Type B pancreatic cell (in vitro differentiated cells): ENCODE results near the gene WDR27. TPM values are rescaled to one million over a fixed set of nuclear protein-coding genes. Genes with fewer than 3 reads are reported as not detected.

Experiments used
- DNase-seq: peaks from one replicate; pipeline ENCODE4 v3.0.0; 2021; ENCODE audit warnings: mixed read lengths; ENCODE audit not compliant: unreplicated experiment; ENCODE audit errors: extremely low spot score
- H3K27ac Mint-ChIP-seq: 2 replicates; pipeline ENCODE4 v1.8.0; 2021; ENCODE audit warnings: mild to moderate bottlenecking, mixed read lengths
- H3K27me3 Mint-ChIP-seq: 2 replicates; pipeline ENCODE4 v1.8.0; 2021; ENCODE audit warnings: mixed read lengths
- H3K36me3 Mint-ChIP-seq: 2 replicates; pipeline ENCODE4 v1.8.0; 2021; ENCODE audit warnings: mixed read lengths
- H3K4me1 Mint-ChIP-seq: one replicate; pipeline ENCODE4 v1.8.0; 2021; ENCODE audit warnings: mixed read lengths; ENCODE audit not compliant: unreplicated experiment
- H3K4me3 Mint-ChIP-seq: 2 replicates; pipeline ENCODE4 v1.8.0; 2021; ENCODE audit warnings: mild to moderate bottlenecking, mixed read lengths
- H3K9me3 Mint-ChIP-seq: 2 replicates; pipeline ENCODE4 v1.8.0; 2021; ENCODE audit warnings: mixed read lengths
- CTCF ChIP-seq: fragments of 200-600 bp; sonication (generic); conservative IDR thresholded peaks from 2 replicates; pipeline ENCODE4 v1.5.0; 2021; ENCODE audit warnings: antibody characterized with exemption, mild to moderate bottlenecking
- total RNA-seq: library from RNA; stranded (reverse); gene quantifications from 2 replicates; pipeline ENCODE4 v1.2.1, GENCODE V29; 2021; ENCODE audit warnings: low replicate concordance

Gene WDR27
- total RNA-seq, 1 donor from 2014 or later = 112 TPM

- Mint-ChIP-seq H3K27ac (no peak overlapping the region), H3K4me1 (no peaks in the 10 kb centered on the region), H3K4me3 (no peak overlapping the region)
Observed at GRCh38 chr6:169557887-169558286, 143.9 kb downstream of the WDR27 start.

GRCh38 chr6:169556758-169557548, 144.9 kb downstream of the WDR27 start:
- H3K27ac Mint-ChIP-seq = no peak overlapping the region
- no peak for DNase-seq

More at GRCh38 chr6:169557887-169558286, 143.9 kb downstream of the WDR27 start:
- H3K9me3 Mint-ChIP-seq = no peaks in the 10 kb centered on the region
- no peaks in the 10 kb centered on the region for H3K27me3 Mint-ChIP-seq
- TF ChIP-seq CTCF = no peak
- H3K36me3 Mint-ChIP-seq = peaks cover 15% of the 10 kb centered on the region
- no peak for DNase-seq

GRCh38 chr6:169555971-169556617, 145.7 kb downstream of the WDR27 start:
- no peaks in the 10 kb centered on the region for H3K9me3 Mint-ChIP-seq
- H3K27ac Mint-ChIP-seq = no peak overlapping the region
- peaks cover 19% of the 10 kb centered on the region for H3K36me3 Mint-ChIP-seq
- H3K27me3 Mint-ChIP-seq = no peaks in the 10 kb centered on the region
- no peak for TF ChIP-seq CTCF
- DNase-seq = no peak
- H3K4me1 Mint-ChIP-seq = peaks cover 5% of the 10 kb centered on the region
- no peak overlapping the region for H3K4me3 Mint-ChIP-seq

More at GRCh38 chr6:169556758-169557548, 144.9 kb downstream of the WDR27 start:
- H3K27me3 Mint-ChIP-seq = no peaks in the 10 kb centered on the region
- peaks cover 19% of the 10 kb centered on the region for H3K36me3 Mint-ChIP-seq
- H3K9me3 Mint-ChIP-seq = no peaks in the 10 kb centered on the region
- no peak overlapping the region for H3K4me3 Mint-ChIP-seq
- no peak for TF ChIP-seq CTCF
- H3K4me1 Mint-ChIP-seq = peaks cover 4% of the 10 kb centered on the region

- Mint-ChIP-seq H3K4me1 (no peaks in the 10 kb centered on the region), H3K27ac (no peak overlapping the region), H3K4me3 (no peak overlapping the region), H3K9me3 (no peaks in the 10 kb centered on the region), H3K27me3 (no peaks in the 10 kb centered on the region), H3K36me3 (no peaks in the 10 kb centered on the region)
- no peak for TF ChIP-seq CTCF
- no peak for DNase-seq
Observed at GRCh38 chr6:169545982-169546381, 155.8 kb downstream of the WDR27 start.

- no peak for DNase-seq
- Mint-ChIP-seq H3K4me1 (peaks cover 6% of the 10 kb centered on the region), H3K27me3 (no peaks in the 10 kb centered on the region), H3K36me3 (no peaks in the 10 kb centered on the region), H3K27ac (no peak overlapping the region), H3K4me3 (no peak overlapping the region), H3K9me3 (no peaks in the 10 kb centered on the region)
- TF ChIP-seq CTCF = no peak
Observed at GRCh38 chr6:169543704-169544103, 158.1 kb downstream of the WDR27 start.
